Measurements from ENCODE around the gene SGSM2.

SGSM2 gene

GRCh38 chr17:2394775-2395201, 57.5 kb downstream of the SGSM2 start:
- no peaks in the 10 kb centered on the region for H3K36me3 ChIP-seq (ENCODE audit: low read length)
- no peak overlapping the region for H3K9ac ChIP-seq (ENCODE audit: low read length)
- H3K79me2 ChIP-seq (ENCODE audit: insufficient read depth, low read length): peaks cover 9% of the 10 kb centered on the region; the same call in 1 of the 2 replicates
- H3F3A ChIP-seq (ENCODE audit: insufficient read depth): peaks cover 6% of the 10 kb centered on the region; the same call in 1 of the 2 replicates
- no peak for TF ChIP-seq EZH2phosphoT487 (conservative IDR thresholded peaks at IDR 0.05; ENCODE audit: low read length)
- no peak for TF ChIP-seq CTCF (IDR thresholded peaks at IDR 0.05; ENCODE audit: insufficient read depth, low read length, poor library complexity, severe bottlenecking)
- H3K27ac ChIP-seq (ENCODE audit: low read depth, low read length): no peak overlapping the region
- H2AFZ ChIP-seq (ENCODE audit: low read depth, low read length, severe bottlenecking): no peak overlapping the region
- H3K9me2 ChIP-seq (replicated peaks; ENCODE audit: insufficient read depth, low read length): no peaks in the 10 kb centered on the region
- H3K27me3 ChIP-seq (ENCODE audit: low read length): no peaks in the 10 kb centered on the region
- peaks cover 4% of the 10 kb centered on the region; the same call in 1 of the 2 replicates for H4K20me1 ChIP-seq (ENCODE audit: low read depth, low read length)
- no peaks in the 10 kb centered on the region for H3K9me3 ChIP-seq (ENCODE audit: insufficient read depth, low read length)
- no peak overlapping the region for H3K4me3 ChIP-seq (ENCODE audit: insufficient read depth, low read length, poor library complexity, severe bottlenecking)
- no peak overlapping the region for H3K4me2 ChIP-seq (ENCODE audit: low read depth, low read length, poor library complexity, severe bottlenecking)

- Histone ChIP-seq H4K20me1 (ENCODE audit: low read depth, low read length) (peaks cover 4% of the 10 kb centered on the region; the same call in 1 of the 2 replicates), H3K36me3 (ENCODE audit: low read length) (no peaks in the 10 kb centered on the region), H3K27me3 (ENCODE audit: low read length) (no peaks in the 10 kb centered on the region), H3K9ac (ENCODE audit: low read length) (no peak overlapping the region), H3K79me2 (ENCODE audit: insufficient read depth, low read length) (peaks cover 9% of the 10 kb centered on the region; the same call in 1 of the 2 replicates), H2AFZ (ENCODE audit: low read depth, low read length, severe bottlenecking) (no peak overlapping the region), H3K4me2 (ENCODE audit: low read depth, low read length, poor library complexity, severe bottlenecking) (no peak overlapping the region), H3F3A (ENCODE audit: insufficient read depth) (peaks cover 6% of the 10 kb centered on the region; the same call in 1 of the 2 replicates), H3K9me3 (ENCODE audit: insufficient read depth, low read length) (no peaks in the 10 kb centered on the region), H3K9me2 (replicated peaks; ENCODE audit: insufficient read depth, low read length) (no peaks in the 10 kb centered on the region), H3K27ac (ENCODE audit: low read depth, low read length) (no peak overlapping the region), H3K4me3 (ENCODE audit: insufficient read depth, low read length, poor library complexity, severe bottlenecking) (no peak overlapping the region)
- no peak for TF ChIP-seq EZH2phosphoT487 (conservative IDR thresholded peaks at IDR 0.05; ENCODE audit: low read length)
Observed at GRCh38 chr17:2395258-2396181, 58.2 kb downstream of the SGSM2 start.

GRCh38 chr17:2396192-2396567, 58.9 kb downstream of the SGSM2 start:
- TF ChIP-seq CTCF (IDR thresholded peaks at IDR 0.05; ENCODE audit: insufficient read depth, low read length, poor library complexity, severe bottlenecking) (no peak), EZH2phosphoT487 (conservative IDR thresholded peaks at IDR 0.05; ENCODE audit: low read length) (no peak)
- H3K79me2 ChIP-seq (ENCODE audit: insufficient read depth, low read length): peaks cover 9% of the 10 kb centered on the region; the same call in 1 of the 2 replicates

More at GRCh38 chr17:2396192-2396567, 58.9 kb downstream of the SGSM2 start:
- no peaks in the 10 kb centered on the region for H3K9me3 ChIP-seq (ENCODE audit: insufficient read depth, low read length)
- no peak overlapping the region for H3K27ac ChIP-seq (ENCODE audit: low read depth, low read length)
- no peak overlapping the region for H3K4me2 ChIP-seq (ENCODE audit: low read depth, low read length, poor library complexity, severe bottlenecking)
- peaks cover 6% of the 10 kb centered on the region; the same call in 1 of the 2 replicates for H3F3A ChIP-seq (ENCODE audit: insufficient read depth)
- H3K27me3 ChIP-seq (ENCODE audit: low read length): no peaks in the 10 kb centered on the region
- H2AFZ ChIP-seq (ENCODE audit: low read depth, low read length, severe bottlenecking): no peak overlapping the region
- peaks cover 4% of the 10 kb centered on the region; the same call in 1 of the 2 replicates for H4K20me1 ChIP-seq (ENCODE audit: low read depth, low read length)
- no peaks in the 10 kb centered on the region for H3K9me2 ChIP-seq (replicated peaks; ENCODE audit: insufficient read depth, low read length)
- H3K4me3 ChIP-seq (ENCODE audit: insufficient read depth, low read length, poor library complexity, severe bottlenecking): no peak overlapping the region
- H3K36me3 ChIP-seq (ENCODE audit: low read length): no peaks in the 10 kb centered on the region
- H3K9ac ChIP-seq (ENCODE audit: low read length): no peak overlapping the region
